Transverse colon (tissue), 4 donors: Measurements from ENCODE around the gene DNAJB1. TPM values are rescaled to one million over a fixed set of nuclear protein-coding genes. Genes with fewer than 3 reads are reported as not detected.

Experiments
- DNase-seq: peaks from one replicate; pipeline ENCODE4 v3.0.0-alpha.2; 2019
- H3K27ac ChIP-seq, 4 donors: fragments of 200-600 bp; sonication (generic); 2 replicates each; pipeline ENCODE4 v1.5.1; 2016 to 2018; ENCODE audit warnings: inconsistent platforms in 4 of 4
- H3K27me3 ChIP-seq: fragments of 200-600 bp; sonication (generic); 2 replicates; pipeline ENCODE4 v1.5.1; 2017; ENCODE audit warnings: inconsistent platforms
- H3K36me3 ChIP-seq, 4 donors: fragments of 200-600 bp; sonication (generic); 2 replicates each; pipeline ENCODE4 v1.5.1; 2017 to 2019; ENCODE audit warnings: inconsistent platforms in 4 of 4
- H3K4me1 ChIP-seq, 4 donors: fragments of 200-600 bp; sonication (generic); 2 replicates each; pipeline ENCODE4 v1.5.1; 2017 to 2020; ENCODE audit warnings: inconsistent platforms in 4 of 4
- H3K4me3 ChIP-seq, 4 donors: fragments of 200-600 bp; sonication (generic); 1 replicate in 1 of 4; 2 replicates in 3 of 4; pipeline versions ENCODE4 v1.5.1 to v1.6.1; 2017 to 2019; ENCODE audit warnings: inconsistent platforms in 4 of 4
- H3K9me3 ChIP-seq, 2 donors: fragments of 200-600 bp; sonication (generic); 2 replicates each; pipeline ENCODE4 v1.5.1; 2017 to 2019; ENCODE audit warnings: inconsistent platforms in 2 of 2
- EP300 ChIP-seq: sonication (generic); formaldehyde crosslinking; IDR thresholded peaks from one replicate; pipeline ENCODE4 v1.6.1; 2017; ENCODE audit warnings: antibody characterized with exemption, low read depth
- POLR2A ChIP-seq: fragments of 450-650 bp; IDR thresholded peaks from one replicate; pipeline ENCODE4 v1.6.1; 2016; ENCODE audit warnings: antibody characterized with exemption, mild to moderate bottlenecking, moderate library complexity
- POLR2AphosphoS5 ChIP-seq, 3 donors: sonication (generic); formaldehyde crosslinking; IDR thresholded peaks; one replicate each; pipeline ENCODE4 v1.6.1; 2016; ENCODE audit warnings: antibody characterized with exemption in 3 of 3
- WGBS, 2 donors: methylation state at CpG; one replicate each; pipeline ENCODE4 v1.1.5; 2018; ENCODE audit warnings: low coverage in 1 of 2; 5-methylcytosine and 5-hydroxymethylcytosine counted together
- in situ Hi-C, 4 donors: fragments of 200-750 bp; cut with MboI; loops; one replicate each; pipeline versions ENCODE4 v1.15.0 to v1.15.1; 2017; ENCODE audit warnings: low sequenced_read_pairs in 3 of 4, low pct_ligation_motif_present in 1 of 4, low pct_unique_long_range_greater_than_20kb in 1 of 4
- intact Hi-C: fragments of 100-400 bp; cut with DNase I; formaldehyde crosslinking; loops from one replicate; pipeline ENCODE4 v1.15.1; 2023; ENCODE audit warnings: low total_unique reads
- total RNA-seq, 4 donors: library from RNA; depleted of rRNA; stranded (reverse); fragments of >200 nt; gene quantifications; one replicate each; pipeline ENCODE4 v1.1.0, GENCODE V29; 2016
- TF ChIP-seq, protein P1 (sequence below), 5 experiments: fragments of 200-600 bp in 3 of 5; fragments of 450-650 bp in 2 of 5; sonication (generic) in 3 of 5; IDR thresholded peaks; 1 replicate in 2 of 5; 2 replicates in 3 of 5; pipeline ENCODE4 v1.5.1; 2016 to 2017; ENCODE audit warnings: antibody characterized with exemption in 5 of 5, inconsistent platforms in 3 of 5, mild to moderate bottlenecking in 2 of 5, moderate library complexity in 1 of 5

DNAJB1 gene
- total RNA-seq, 4 donors from 2014 or later, result 20.3 to 111 (median 93.8) TPM

DNA sequence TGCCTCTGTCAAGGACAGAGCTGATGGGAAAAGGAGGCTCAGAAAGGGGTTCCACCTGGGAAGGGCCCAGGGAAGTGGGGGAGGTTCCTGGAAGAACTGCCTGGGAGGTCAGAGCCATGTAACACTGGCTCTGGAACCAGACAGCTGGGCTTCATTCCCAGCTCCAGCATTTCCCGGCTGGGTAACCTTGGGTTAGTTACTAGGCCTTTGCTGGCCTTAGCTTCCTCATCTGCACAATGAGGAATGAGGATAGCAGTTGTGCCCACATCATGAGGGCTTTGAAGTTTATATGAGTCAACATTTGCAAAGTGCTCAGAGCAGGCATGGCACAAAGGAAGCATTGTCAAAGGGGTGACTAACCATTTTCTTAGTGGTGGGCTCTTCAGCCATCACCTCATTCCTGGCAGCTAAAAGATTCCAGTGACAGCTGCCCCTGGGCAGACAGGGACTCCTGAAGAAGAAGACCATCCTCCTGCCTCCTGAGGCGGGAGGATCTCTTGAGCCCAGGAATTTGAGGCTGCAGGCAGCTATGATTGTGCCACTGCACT, 1.7 kb upstream of the DNAJB1 start:
- peaks cover 0 to 13% (median 9%) of the 10 kb centered on the region in 4 donors for H3K36me3 ChIP-seq
- peaks cover 20 to 60% (median 35%) of the 10 kb centered on the region in 4 donors for H3K4me1 ChIP-seq
- H3K4me3 ChIP-seq, result no peak overlapping the region
- no peak for TF ChIP-seq POLR2AphosphoS5 (IDR thresholded peaks at IDR 0.05)
- TF ChIP-seq POLR2A, result no peak
- TF ChIP-seq, protein P1, sequence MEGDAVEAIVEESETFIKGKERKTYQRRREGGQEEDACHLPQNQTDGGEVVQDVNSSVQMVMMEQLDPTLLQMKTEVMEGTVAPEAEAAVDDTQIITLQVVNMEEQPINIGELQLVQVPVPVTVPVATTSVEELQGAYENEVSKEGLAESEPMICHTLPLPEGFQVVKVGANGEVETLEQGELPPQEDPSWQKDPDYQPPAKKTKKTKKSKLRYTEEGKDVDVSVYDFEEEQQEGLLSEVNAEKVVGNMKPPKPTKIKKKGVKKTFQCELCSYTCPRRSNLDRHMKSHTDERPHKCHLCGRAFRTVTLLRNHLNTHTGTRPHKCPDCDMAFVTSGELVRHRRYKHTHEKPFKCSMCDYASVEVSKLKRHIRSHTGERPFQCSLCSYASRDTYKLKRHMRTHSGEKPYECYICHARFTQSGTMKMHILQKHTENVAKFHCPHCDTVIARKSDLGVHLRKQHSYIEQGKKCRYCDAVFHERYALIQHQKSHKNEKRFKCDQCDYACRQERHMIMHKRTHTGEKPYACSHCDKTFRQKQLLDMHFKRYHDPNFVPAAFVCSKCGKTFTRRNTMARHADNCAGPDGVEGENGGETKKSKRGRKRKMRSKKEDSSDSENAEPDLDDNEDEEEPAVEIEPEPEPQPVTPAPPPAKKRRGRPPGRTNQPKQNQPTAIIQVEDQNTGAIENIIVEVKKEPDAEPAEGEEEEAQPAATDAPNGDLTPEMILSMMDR (IDR thresholded peaks at IDR 0.05), result no peak
- TF ChIP-seq EP300, result no peak
- DNase-seq, result no peak
- H3K9me3 ChIP-seq, result no peaks in the 10 kb centered on the region
- in situ Hi-C loops (no loop called here), intact Hi-C loops (loop anchor here (10.0 kb wide), 1 partner anchor 1365 kb away; the partner anchor contains the start of genes IER2 and STX10)
- H3K27ac ChIP-seq, result peak overlapping the region; percentile 98 to 100 (median 100)
- 48% methylated on average over 2 of the region's 2 CpGs; no CpG with 5 or more reads in 1 of the 2 donors for WGBS, 2 donors
- no peaks in the 10 kb centered on the region for H3K27me3 ChIP-seq

DNA sequence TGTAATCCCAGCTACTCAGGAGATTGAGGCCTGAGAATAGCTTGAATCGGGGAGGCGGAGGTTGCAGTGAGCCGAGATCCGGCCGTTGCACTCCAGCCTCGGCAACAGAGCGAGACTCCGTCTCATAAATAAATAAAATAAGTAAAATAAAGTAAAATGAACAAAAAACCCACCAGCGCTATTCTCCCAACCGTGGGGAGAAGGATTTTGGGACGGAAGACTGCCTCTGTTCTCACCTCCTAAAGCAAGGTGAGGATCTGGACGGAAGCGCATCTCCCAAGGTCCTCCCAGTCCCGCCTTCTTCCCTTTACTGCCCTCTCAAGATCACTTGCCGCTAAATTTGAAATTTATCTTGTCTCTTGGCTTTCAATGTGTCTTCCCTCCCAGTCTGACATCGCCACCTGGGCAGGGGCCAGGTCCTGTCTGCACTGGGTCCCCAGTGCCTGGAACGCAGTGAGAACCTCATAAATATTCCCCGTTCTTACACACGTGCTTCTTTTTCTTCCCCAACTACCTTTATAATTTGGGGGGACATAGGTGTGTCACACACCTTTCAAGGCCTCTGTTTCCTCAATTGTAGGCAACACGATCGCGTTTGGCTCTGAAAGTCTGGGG, 1.2 kb upstream of the DNAJB1 start:
- Histone ChIP-seq H3K4me3 (peak overlapping the region in 2 of 4 donors; percentile 42 to 99), H3K27me3 (no peaks in the 10 kb centered on the region), H3K27ac (peak overlapping the region; percentile 98 to 100 (median 100)), H3K36me3 (peaks cover 0 to 19% (median 12%) of the 10 kb centered on the region in 4 donors), H3K4me1 (peaks cover 24 to 66% (median 37%) of the 10 kb centered on the region in 4 donors), H3K9me3 (no peaks in the 10 kb centered on the region)
- WGBS, 2 donors, result 90 to 94% methylated on average over 12 to 22 of the region's 22 CpGs
- no peak for DNase-seq
- no peak for TF ChIP-seq POLR2A
- intact Hi-C loops (loop anchor here (10.0 kb wide), 1 partner anchor 1365 kb away; the partner anchor contains the start of genes IER2 and STX10), in situ Hi-C loops (no loop called here)

DNA sequence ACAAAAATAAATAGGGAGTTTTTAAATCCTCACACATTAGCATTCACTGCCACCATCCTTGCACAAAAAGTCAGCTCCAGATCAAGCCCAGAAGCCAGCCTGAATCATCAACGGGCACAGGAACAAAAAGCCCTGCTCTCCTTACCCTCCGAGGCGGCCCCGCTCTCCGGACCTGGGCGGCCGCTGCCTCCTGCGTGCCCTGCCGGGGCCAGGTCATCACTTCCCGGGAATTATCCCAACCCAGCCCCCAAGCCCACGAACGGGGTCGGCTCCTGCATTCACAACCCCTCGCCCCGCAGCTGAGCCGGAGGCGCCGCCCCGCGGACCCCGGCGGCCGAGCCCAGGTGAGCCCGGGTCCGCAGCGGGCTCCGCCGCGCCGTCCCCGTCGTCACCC, 754 bp downstream of the DNAJB1 start:
- peak; percentile 26 for DNase-seq
- peaks cover 0 to 25% (median 13%) of the 10 kb centered on the region in 4 donors for H3K36me3 ChIP-seq
- no peaks in the 10 kb centered on the region for H3K27me3 ChIP-seq
- 0% methylated on average over 19 of the region's 32 CpGs; no CpG with 5 or more reads in 1 of the 2 donors for WGBS, 2 donors
- H3K4me3 ChIP-seq, result peak overlapping the region; percentile 64 to 99 (median 94)
- peak overlapping the region; percentile 98 to 100 (median 100) for H3K27ac ChIP-seq
- intact Hi-C loops (loop anchor here (10.0 kb wide), 1 partner anchor 1363 kb away; the partner anchor contains the start of genes IER2 and STX10), in situ Hi-C loops (no loop called here)
- peaks cover 24 to 60% (median 37%) of the 10 kb centered on the region in 4 donors for H3K4me1 ChIP-seq
- H3K9me3 ChIP-seq, result no peaks in the 10 kb centered on the region
- TF ChIP-seq, protein P1 (IDR thresholded peaks at IDR 0.05), result no peak
- no peak for TF ChIP-seq EP300
- no peak for TF ChIP-seq POLR2AphosphoS5 (IDR thresholded peaks at IDR 0.05)
- TF ChIP-seq POLR2A, result no peak

DNA sequence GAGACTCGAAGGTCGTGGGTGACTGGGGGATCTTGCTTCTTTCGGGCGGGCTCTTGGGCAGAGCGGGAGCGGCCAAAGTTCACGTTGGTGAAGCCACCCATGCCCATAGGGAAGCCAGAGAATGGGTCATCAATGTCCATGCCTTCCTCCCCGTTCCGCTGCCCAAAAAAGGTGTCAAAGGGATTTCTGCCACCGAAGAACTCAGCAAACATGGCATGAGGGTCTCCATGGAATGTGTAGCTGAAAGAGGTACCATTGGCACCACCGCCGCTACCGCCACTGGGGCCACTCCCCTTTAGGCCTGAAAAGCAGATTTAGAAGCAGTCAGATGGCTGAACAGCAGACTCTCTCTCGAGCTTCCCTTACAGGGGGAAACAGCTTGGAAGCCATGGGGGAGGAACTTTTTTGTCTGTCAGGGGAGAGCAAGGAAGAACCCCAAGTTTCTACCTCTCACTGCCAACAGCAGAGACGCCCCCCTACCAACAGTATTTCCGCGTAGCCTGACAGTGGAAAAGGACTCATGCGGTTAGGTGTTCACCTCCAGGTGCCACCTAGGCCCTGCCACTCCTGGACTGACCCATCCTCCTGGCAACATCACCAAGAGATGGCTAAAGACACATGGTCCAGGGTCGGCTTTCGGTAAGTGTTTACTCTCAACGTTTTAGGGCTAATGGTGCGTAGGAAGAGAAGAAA, 1.3 kb downstream of the DNAJB1 start:
- Histone ChIP-seq H3K9me3 (no peaks in the 10 kb centered on the region), H3K36me3 (peaks cover 0 to 25% (median 13%) of the 10 kb centered on the region in 4 donors), H3K4me1 (peaks cover 24 to 54% (median 36%) of the 10 kb centered on the region in 4 donors), H3K27ac (peak overlapping the region; percentile 98 to 100 (median 100)), H3K27me3 (no peaks in the 10 kb centered on the region), H3K4me3 (peak overlapping the region; percentile 64 to 99 (median 94))
- in situ Hi-C loops (no loop called here), intact Hi-C loops (loop anchor here (10.0 kb wide), 1 partner anchor 1362 kb away; the partner anchor contains the start of genes IER2 and STX10)
- DNase-seq, result peak; percentile 29
- WGBS, 2 donors, result 8 to 10% methylated on average over 5 to 22 of the region's 22 CpGs
- TF ChIP-seq POLR2A (no peak), EP300 (no peak), POLR2AphosphoS5 (IDR thresholded peaks at IDR 0.05) (no peak)
- TF ChIP-seq, protein P1 (IDR thresholded peaks at IDR 0.05), result no peak
